GM04503 (cell line): Measurements from ENCODE around the gene KCNIP3.
A peak's percentile ranks its signal among the peaks of the same experiment; 100 is the strongest.
"Not testable (repeated sequence)": the region's sequence is repeated elsewhere in the genome, so short reads cannot be mapped to it uniquely, and the experiment has no call there.

Experiments used
- DNase-seq: peaks from one replicate; pipeline ENCODE4 v3.0.0-alpha.2; 2012; ENCODE audit warnings: low read depth

KCNIP3 gene

DNA sequence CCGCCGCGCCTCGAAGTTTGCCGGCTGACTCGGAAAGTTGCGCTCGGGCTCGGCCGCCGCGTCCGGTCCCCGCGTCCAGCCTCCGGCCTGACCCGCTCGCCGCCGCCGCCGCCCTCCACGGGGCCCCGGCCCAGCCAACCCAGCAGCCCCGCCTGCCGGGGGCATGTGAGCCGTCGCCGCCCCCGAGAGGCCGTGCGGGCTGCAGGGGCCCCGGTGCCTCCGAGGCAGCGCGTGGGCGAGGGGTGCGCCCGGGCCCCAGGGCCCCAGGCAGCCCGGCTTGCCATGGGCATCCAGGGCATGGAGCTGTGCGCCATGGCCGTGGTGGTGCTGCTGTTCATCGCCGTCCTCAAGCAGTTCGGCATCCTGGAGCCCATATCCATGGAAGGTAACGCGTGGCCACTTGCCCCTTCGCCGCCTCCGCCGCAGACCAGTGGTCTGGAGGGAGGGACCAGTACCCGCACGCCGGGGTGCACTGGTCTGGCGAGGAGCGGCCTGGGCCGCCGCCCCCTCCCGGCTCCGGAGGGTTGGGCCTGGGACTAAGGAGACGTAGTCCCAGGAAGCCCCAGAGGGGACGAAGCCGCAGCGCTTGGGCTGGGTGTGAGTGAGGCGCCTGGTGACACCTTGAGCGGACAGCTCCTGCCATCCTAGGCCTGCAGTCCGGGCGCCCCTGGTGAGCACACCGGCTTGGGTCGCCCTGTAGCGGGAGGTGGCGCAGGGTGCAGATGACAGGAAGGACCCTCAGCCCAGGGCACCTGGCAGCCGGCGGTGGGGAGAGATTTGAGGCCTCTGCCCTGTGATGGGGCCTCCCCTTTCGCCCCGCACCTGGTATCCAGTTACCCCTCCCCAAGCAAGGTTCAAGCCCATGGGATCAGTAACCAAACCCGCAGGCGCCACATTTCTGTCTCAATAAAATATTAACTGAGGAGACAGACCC lies 49.9 kb downstream of the KCNIP3 start:
- DNase-seq = no peak

DNA sequence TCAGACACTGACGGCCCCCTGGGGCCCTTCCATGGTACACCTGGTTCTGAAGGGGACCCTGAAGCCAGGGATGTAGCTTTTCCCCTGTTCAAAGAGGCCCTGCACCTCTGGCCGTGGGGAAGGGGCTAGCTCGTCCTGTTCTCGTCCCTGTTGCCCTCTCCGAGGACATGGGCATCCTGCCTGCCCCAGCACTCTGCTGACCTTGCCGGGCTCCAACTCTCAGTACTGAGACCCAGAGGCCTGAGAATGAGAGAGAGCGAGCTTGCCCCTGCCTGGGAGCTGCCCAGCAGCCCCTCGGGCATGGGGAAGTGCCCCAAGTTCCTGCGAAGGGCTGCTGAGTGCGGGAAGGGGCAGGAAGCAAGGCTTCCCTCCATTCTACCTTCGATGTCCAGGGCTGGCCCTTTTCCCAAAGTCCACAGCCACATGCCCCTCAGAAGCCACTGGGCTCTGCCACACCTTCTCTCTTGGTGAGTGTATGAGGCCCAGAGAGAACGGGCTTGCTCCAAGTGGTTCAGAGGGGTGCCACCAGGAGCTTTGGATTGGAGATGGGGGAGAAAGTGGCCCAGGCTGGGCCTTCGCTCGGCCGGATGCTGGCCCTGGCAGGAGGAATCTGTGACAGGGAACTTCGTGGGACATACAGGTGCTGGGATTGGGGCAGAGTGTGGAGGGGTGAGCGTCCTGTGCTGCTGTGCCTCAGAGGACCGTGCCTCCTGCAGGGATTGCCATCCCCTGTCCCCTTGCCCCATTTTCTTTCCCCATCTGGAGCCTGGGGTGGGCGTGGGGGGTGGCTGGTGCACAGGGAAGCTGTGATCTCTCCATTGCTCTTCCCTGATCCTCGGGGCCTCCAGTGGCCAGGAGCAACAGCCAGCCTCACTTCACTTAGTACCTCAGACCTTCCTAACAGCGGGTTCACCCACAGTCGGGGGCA lies 50.8 kb downstream of the KCNIP3 start:
- DNase-seq = no peak

GRCh38 chr2:95348609-95349567 lies 51.7 kb downstream of the KCNIP3 start:
- DNase-seq = no peak

GRCh38 chr2:95349568-95350322 lies 52.6 kb downstream of the KCNIP3 start:
- no peak for DNase-seq

- no peak for DNase-seq
These were observed 53.2 kb downstream of the KCNIP3 start for GRCh38 chr2:95350368-95350767.

DNA sequence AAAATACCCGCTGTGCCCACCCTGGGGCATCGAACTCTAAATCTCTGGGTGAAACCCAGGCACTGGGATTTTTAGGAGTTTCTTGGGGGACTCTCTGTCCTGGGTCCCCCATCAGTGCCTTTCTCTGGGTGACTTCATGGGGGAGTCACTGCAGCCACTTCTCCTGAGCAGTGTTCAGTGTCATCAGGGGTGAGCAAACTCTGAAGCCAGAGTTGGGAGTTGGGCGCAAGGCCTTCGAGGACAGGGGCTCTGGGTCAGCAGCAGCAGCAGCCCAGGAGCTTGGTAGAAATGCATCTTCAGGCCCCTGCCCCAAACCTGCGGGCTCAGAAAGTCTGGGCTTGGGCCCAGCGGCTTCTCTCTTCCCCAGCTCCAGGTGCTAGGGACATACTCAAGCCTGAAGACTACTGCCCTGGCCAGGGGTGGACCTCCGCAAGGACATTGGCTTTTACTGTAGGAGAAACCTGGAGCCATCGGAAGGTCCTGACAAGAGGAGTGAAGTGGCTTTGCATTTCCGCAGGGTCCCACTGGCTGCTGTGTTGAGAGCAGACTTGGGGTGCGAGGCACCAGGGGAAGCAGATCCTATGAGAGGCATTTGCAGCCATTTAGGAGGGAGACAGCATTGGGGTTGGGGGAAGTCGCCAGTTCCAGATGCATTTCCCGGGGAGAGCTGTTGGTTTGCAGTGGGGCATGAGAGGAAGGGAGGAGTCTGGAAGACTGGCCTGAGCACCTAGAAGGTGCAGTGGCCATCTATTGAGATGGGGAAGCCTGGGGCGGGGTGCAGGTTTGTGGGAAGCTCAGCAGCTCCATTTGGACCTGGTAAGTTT lies 53.8 kb downstream of the KCNIP3 start:
- DNase-seq = no peak

DNA sequence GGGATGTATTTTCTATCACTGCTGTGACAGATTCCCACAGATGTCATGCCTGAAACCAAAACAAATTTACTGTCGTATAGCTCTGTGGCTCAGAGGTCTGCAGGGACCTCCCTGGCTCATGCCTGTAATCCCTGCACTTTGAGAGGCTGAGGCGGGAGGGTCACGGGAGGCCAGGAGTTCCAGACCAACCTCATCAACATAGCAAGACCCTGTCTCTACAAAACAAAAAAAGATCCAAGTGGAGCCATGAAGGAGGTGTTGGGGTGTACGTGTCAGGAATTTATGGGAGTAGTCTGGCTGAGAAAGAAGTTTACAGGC lies 54.4 kb downstream of the KCNIP3 start:
- DNase-seq = no peak

GRCh38 chr2:95352310-95353054 lies 55.3 kb downstream of the KCNIP3 start:
- DNase-seq = no peak

- DNase-seq = no peak
These were observed 56.0 kb downstream of the KCNIP3 start for GRCh38 chr2:95353055-95353575.

- no peak for DNase-seq
These were observed 56.7 kb downstream of the KCNIP3 start for GRCh38 chr2:95353613-95354468.

DNA sequence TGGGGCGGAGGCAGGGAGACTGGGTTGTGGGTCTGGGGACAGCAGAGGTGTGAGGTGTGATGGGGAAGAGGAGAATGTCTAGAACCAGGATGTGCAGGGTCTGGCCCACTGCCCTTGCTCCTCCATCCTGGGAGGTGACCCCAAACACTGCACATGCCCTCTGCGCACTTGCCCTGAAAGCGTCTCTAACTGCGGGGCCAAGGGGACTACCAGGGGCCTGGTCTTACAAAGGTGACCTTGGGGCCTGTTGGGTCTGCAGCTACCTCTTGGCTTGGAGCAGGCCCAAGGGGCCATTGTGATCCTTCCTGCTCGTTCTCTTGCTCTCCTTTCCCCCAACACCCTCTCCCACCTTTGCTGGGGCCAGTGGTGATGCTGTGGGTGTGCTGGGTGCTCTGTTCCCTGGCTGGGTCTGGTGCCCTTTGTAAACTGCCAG lies 57.3 kb downstream of the KCNIP3 start:
- no peak for DNase-seq

DNA sequence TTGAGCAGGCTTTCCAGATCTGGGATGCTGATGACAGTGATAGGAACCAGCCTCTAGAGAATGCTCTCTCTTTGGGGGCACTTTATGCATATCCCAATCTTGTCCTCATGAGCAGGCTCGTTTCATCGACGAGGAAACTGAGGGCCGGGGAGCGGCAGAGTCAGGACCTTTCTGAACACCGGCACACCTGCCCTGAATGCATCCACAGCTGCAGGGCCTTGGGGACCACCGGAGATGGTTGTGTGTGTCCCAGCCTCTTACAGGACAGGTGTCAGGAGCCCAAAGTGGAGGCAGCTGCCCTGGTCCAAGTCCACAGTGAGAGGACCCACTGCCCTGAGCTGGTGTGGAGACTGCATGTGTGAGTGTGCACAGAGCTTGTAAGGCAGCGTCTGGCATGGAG lies 57.8 kb downstream of the KCNIP3 start:
- no peak for DNase-seq

GRCh38 chr2:95355486-95355885 lies 58.3 kb downstream of the KCNIP3 start:
- not testable (repeated sequence) for DNase-seq

DNA sequence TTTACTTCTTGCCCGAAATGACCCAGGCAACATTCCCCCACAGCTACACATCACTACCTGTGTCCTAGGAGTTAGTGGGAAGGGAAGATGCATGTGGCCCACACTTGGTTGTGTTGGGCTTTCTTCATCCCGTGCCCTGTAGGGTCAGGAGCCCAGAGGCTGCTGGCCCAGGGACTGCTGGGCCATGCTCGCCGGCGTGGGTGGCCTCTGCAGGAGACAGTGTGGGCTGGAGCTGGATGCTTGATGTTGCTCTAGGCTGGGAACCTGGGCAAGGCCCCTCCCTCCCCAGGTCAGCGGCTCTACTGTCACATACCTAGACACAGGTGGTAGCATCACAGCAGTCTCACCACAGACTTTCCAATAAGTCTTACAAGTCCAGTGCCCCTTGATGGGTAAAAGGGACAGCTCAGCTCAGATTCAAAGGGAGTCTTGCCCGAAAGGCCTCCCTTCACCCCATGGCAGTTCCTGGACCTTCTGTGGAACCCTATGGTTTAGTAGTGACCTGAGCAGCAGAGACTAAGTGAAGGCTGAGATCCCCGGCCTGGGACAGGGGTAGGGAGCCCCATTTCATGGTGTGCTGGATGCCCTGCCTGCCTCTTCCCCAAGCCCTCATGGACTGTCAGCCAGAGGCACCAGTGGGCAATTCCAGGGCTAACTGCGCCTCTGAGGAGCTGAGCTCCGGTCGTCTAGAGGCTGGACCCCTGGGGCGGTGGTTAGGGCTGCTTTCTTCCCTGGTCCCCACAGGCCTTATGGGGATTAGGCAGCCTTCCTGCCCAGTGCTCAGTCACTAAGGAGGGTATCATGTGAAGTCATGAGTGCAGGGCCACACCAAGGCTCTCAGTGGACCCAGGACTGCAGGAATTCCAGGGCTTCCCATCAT lies 59.9 kb downstream of the KCNIP3 start:
- DNase-seq = no peak

DNA sequence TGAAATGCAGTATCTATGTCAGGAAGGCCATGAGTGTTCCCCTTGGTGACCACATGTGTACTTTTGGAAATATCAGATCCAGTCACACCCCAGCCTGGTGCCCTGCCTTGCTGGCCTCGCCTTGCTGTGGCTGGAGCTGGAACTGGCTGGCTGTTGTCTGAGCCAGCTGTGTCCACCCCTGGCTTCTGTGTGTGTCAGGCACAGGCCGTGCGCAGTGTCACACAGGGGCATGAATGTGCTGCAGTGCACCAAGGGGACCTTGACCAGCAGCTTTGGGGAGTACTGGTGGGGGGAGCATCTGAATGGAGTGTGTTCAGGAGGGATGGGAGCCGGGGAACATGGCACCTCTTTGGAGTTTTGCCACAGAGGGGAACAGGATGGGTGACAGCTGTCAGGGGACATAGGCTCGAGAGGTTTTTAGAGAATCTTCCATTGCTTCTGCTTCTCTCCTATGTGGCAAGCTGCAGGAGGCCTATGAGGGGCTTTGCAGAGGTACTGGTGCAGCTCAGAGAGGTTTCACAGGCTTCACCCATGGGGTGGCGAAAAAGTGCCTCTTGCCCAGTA lies 60.7 kb downstream of the KCNIP3 start:
- DNase-seq = no peak

- peak; percentile 44 for DNase-seq
These were observed 61.9 kb downstream of the KCNIP3 start for GRCh38 chr2:95359031-95359430.

- DNase-seq = no peak
These were observed 62.4 kb downstream of the KCNIP3 start for GRCh38 chr2:95359501-95359930.
